Measurements from ENCODE around the gene GRID2.
"Not testable (repeated sequence)": the region's sequence is repeated elsewhere in the genome, so short reads cannot be mapped to it uniquely, and the experiment has no call there.

The GRID2 gene

GRCh38 chr4:92344216-92344615, 40.5 kb downstream of the GRID2 start:
- Mint-ChIP-seq H3K4me1 (no peaks in the 10 kb centered on the region), H3K4me3 (no peak overlapping the region), H3K9me3 (peaks cover 8% of the 10 kb centered on the region), H3K27ac (no peak overlapping the region), H3K36me3 (no peaks in the 10 kb centered on the region)
- ATAC-seq (no peak), DNase-seq (ENCODE audit: low spot score in 2 of 2) (no peak)

GRCh38 chr4:92346289-92346688, 42.5 kb downstream of the GRID2 start:
- Mint-ChIP-seq H3K36me3 (no peaks in the 10 kb centered on the region), H3K27ac (no peak overlapping the region), H3K4me1 (no peaks in the 10 kb centered on the region), H3K4me3 (no peak overlapping the region), H3K9me3 (peaks cover 14% of the 10 kb centered on the region)
- no peak for DNase-seq (ENCODE audit: low spot score in 2 of 2)
- ATAC-seq, result no peak

- no peak for ATAC-seq
- Mint-ChIP-seq H3K4me1 (no peaks in the 10 kb centered on the region), H3K9me3 (peaks cover 11% of the 10 kb centered on the region), H3K27ac (no peak overlapping the region), H3K36me3 (no peaks in the 10 kb centered on the region), H3K4me3 (no peak overlapping the region)
- DNase-seq (ENCODE audit: low spot score in 2 of 2), result no peak
Measured at GRCh38 chr4:92357966-92358365, 54.2 kb downstream of the GRID2 start.

GRCh38 chr4:92359491-92359890, 55.7 kb downstream of the GRID2 start:
- Mint-ChIP-seq H3K4me3 (no peak overlapping the region), H3K36me3 (no peaks in the 10 kb centered on the region), H3K27ac (no peak overlapping the region), H3K4me1 (no peaks in the 10 kb centered on the region), H3K9me3 (peaks cover 8% of the 10 kb centered on the region)
- DNase-seq (ENCODE audit: low spot score in 2 of 2) (no peak), ATAC-seq (no peak)

- Mint-ChIP-seq H3K4me1 (no peaks in the 10 kb centered on the region), H3K36me3 (no peaks in the 10 kb centered on the region), H3K4me3 (no peak overlapping the region), H3K27ac (no peak overlapping the region), H3K9me3 (peaks cover 11% of the 10 kb centered on the region)
- DNase-seq (ENCODE audit: low spot score in 2 of 2), result no peak
- no peak for ATAC-seq
Measured at GRCh38 chr4:92362028-92362427, 58.3 kb downstream of the GRID2 start.

- peaks cover 19% of the 10 kb centered on the region for H3K9me3 Mint-ChIP-seq
- no peak overlapping the region for H3K27ac Mint-ChIP-seq
- H3K4me3 Mint-ChIP-seq, result no peak overlapping the region
- DNase-seq (ENCODE audit: low spot score in 2 of 2) (no peak), ATAC-seq (no peak)
- H3K36me3 Mint-ChIP-seq, result no peaks in the 10 kb centered on the region
- H3K4me1 Mint-ChIP-seq, result no peaks in the 10 kb centered on the region
Measured at GRCh38 chr4:92368653-92369052, 64.9 kb downstream of the GRID2 start.

- ATAC-seq, result no peak
Measured at GRCh38 chr4:92381616-92382015, 77.8 kb downstream of the GRID2 start.

GRCh38 chr4:92382128-92382527, 78.4 kb downstream of the GRID2 start:
- no peaks in the 10 kb centered on the region for H3K36me3 Mint-ChIP-seq
- no peak overlapping the region for H3K4me3 Mint-ChIP-seq
- peaks cover 17% of the 10 kb centered on the region for H3K9me3 Mint-ChIP-seq
- no peak overlapping the region for H3K27ac Mint-ChIP-seq
- ATAC-seq, result no peak
- no peak for DNase-seq (ENCODE audit: low spot score in 2 of 2)
- no peaks in the 10 kb centered on the region for H3K4me1 Mint-ChIP-seq

More at GRCh38 chr4:92381616-92382015, 77.8 kb downstream of the GRID2 start:
- H3K27ac Mint-ChIP-seq, result no peak overlapping the region
- H3K9me3 Mint-ChIP-seq, result peaks cover 17% of the 10 kb centered on the region
- no peaks in the 10 kb centered on the region for H3K36me3 Mint-ChIP-seq
- no peak overlapping the region for H3K4me3 Mint-ChIP-seq
- no peaks in the 10 kb centered on the region for H3K4me1 Mint-ChIP-seq
- DNase-seq (ENCODE audit: low spot score in 2 of 2), result no peak

GRCh38 chr4:92387459-92388069, 83.8 kb downstream of the GRID2 start:
- ATAC-seq (no peak), DNase-seq (ENCODE audit: low spot score in 2 of 2) (no peak)
- H3K36me3 Mint-ChIP-seq, result no peaks in the 10 kb centered on the region

GRCh38 chr4:92399032-92399431, 95.3 kb downstream of the GRID2 start:
- DNase-seq (ENCODE audit: low spot score in 2 of 2) (no peak), ATAC-seq (no peak)
- Mint-ChIP-seq H3K4me1 (no peaks in the 10 kb centered on the region), H3K27ac (no peak overlapping the region), H3K9me3 (peaks cover 3% of the 10 kb centered on the region), H3K4me3 (no peak overlapping the region), H3K36me3 (no peaks in the 10 kb centered on the region)

More at GRCh38 chr4:92387459-92388069, 83.8 kb downstream of the GRID2 start:
- Mint-ChIP-seq H3K27ac (no peak overlapping the region), H3K4me3 (no peak overlapping the region), H3K9me3 (peaks cover 21% of the 10 kb centered on the region), H3K4me1 (no peaks in the 10 kb centered on the region)

GRCh38 chr4:92403525-92403924, 99.8 kb downstream of the GRID2 start:
- not testable (repeated sequence) for DNase-seq (ENCODE audit: low spot score in 2 of 2); H3K9me3 Mint-ChIP-seq

GRCh38 chr4:92406488-92406887, 102.7 kb downstream of the GRID2 start:
- no peaks in the 10 kb centered on the region for H3K36me3 Mint-ChIP-seq
- H3K9me3 Mint-ChIP-seq, result peaks cover 11% of the 10 kb centered on the region
- ATAC-seq, result no peak
- H3K27ac Mint-ChIP-seq, result no peak overlapping the region
- no peak overlapping the region for H3K4me3 Mint-ChIP-seq
- no peak for DNase-seq (ENCODE audit: low spot score in 2 of 2)
- H3K4me1 Mint-ChIP-seq, result no peaks in the 10 kb centered on the region

More at GRCh38 chr4:92403525-92403924, 99.8 kb downstream of the GRID2 start:
- H3K4me1 Mint-ChIP-seq, H3K4me3 Mint-ChIP-seq, ATAC-seq, H3K27ac Mint-ChIP-seq, H3K36me3 Mint-ChIP-seq: not testable (repeated sequence)

- ATAC-seq (no peak), DNase-seq (ENCODE audit: low spot score in 2 of 2) (no peak)
- peaks cover 20% of the 10 kb centered on the region for H3K9me3 Mint-ChIP-seq
- no peaks in the 10 kb centered on the region for H3K4me1 Mint-ChIP-seq
- no peak overlapping the region for H3K4me3 Mint-ChIP-seq
- H3K27ac Mint-ChIP-seq, result no peak overlapping the region
- no peaks in the 10 kb centered on the region for H3K36me3 Mint-ChIP-seq
Measured at GRCh38 chr4:92421920-92422319, 118.2 kb downstream of the GRID2 start.

GRCh38 chr4:92433272-92433758, 129.5 kb downstream of the GRID2 start:
- ATAC-seq (peak; percentile 16), DNase-seq (ENCODE audit: low spot score in 2 of 2) (no peak)
- H3K4me3 Mint-ChIP-seq, result no peak overlapping the region
- H3K9me3 Mint-ChIP-seq, result peaks cover 11% of the 10 kb centered on the region
- H3K27ac Mint-ChIP-seq, result no peak overlapping the region
- H3K36me3 Mint-ChIP-seq, result no peaks in the 10 kb centered on the region
- H3K4me1 Mint-ChIP-seq, result no peaks in the 10 kb centered on the region

- H3K36me3 Mint-ChIP-seq; H3K27ac Mint-ChIP-seq; ATAC-seq; H3K4me1 Mint-ChIP-seq; H3K4me3 Mint-ChIP-seq; DNase-seq (ENCODE audit: low spot score in 2 of 2): not testable (repeated sequence)
- H3K9me3 Mint-ChIP-seq, result peaks cover 25% of the 10 kb centered on the region
Measured at GRCh38 chr4:92438722-92439121, 135.0 kb downstream of the GRID2 start.

- not testable (repeated sequence) for H3K4me1 Mint-ChIP-seq; H3K27ac Mint-ChIP-seq; H3K36me3 Mint-ChIP-seq; H3K4me3 Mint-ChIP-seq; ATAC-seq; DNase-seq (ENCODE audit: low spot score in 2 of 2)
- peaks cover 37% of the 10 kb centered on the region for H3K9me3 Mint-ChIP-seq
Measured at GRCh38 chr4:92442131-92442530, 138.4 kb downstream of the GRID2 start.
